Common myeloid progenitor, CD34-positive (primary cell): ENCODE results near the gene PRICKLE4.
"Not testable (repeated sequence)": the region's sequence is repeated elsewhere in the genome, so short reads cannot be mapped to it uniquely, and the experiment has no call there.

ENCODE experiments used
- CTCF ChIA-PET: fragments of 350-600 bp; sonication (Branson Sonifier 250); formaldehyde crosslinking; loops from one replicate; lab custom pipeline; 2021; ENCODE audit warnings: antibody characterized with exemption; lab: Charles Lee
- POLR2A ChIA-PET: fragments of 350-600 bp; sonication (Branson Sonifier 250); formaldehyde crosslinking; loops from one replicate; lab custom pipeline; 2021; ENCODE audit warnings: antibody characterized with exemption; lab: Charles Lee
- DNase-seq, 3 donors: peaks; one replicate each; pipeline versions ENCODE4 v3.0.0 to v3.0.0-alpha.2; 2013
- H3K27ac ChIP-seq, 2 experiments: 1 replicate in 1 of 2; 2 replicates in 1 of 2; pipeline ENCODE4 v1.7.0; 2013; ENCODE audit warnings: inconsistent platforms in 2 of 2, low read length in 2 of 2, mild to moderate bottlenecking in 2 of 2, low read depth in 1 of 2, moderate library complexity in 1 of 2; ENCODE audit not compliant: severe bottlenecking in 2 of 2, insufficient read depth in 1 of 2, poor library complexity in 1 of 2
- H3K27me3 ChIP-seq, 5 experiments: replicated peaks in 2 of 5; 1 replicate in 3 of 5; 2 replicates in 2 of 5; pipeline versions ENCODE4 v1.6.1 to v1.7.0; 2013; ENCODE audit warnings: low read length in 4 of 5, mild to moderate bottlenecking in 2 of 5, moderate library complexity in 2 of 5, inconsistent platforms in 1 of 5; ENCODE audit not compliant: insufficient read depth in 5 of 5, control insufficient read depth in 4 of 5
- H3K36me3 ChIP-seq, 4 experiments: 1 replicate in 2 of 4; 2 replicates in 2 of 4; pipeline versions ENCODE4 v1.6.1 to v1.7.0; 2013; ENCODE audit warnings: low read length in 3 of 4, control low read depth in 1 of 4, mild to moderate bottlenecking in 1 of 4; ENCODE audit not compliant: control insufficient read depth in 4 of 4, insufficient read depth in 4 of 4
- H3K4me1 ChIP-seq, 4 experiments: 1 replicate in 3 of 4; 2 replicates in 1 of 4; pipeline versions ENCODE4 v1.6.1 to v1.7.1; 2013; ENCODE audit warnings: low read length in 3 of 4, mild to moderate bottlenecking in 3 of 4, control low read depth in 1 of 4, inconsistent platforms in 1 of 4, moderate library complexity in 1 of 4; ENCODE audit not compliant: control insufficient read depth in 4 of 4, insufficient read depth in 4 of 4; ENCODE audit errors: control extremely low read depth in 1 of 4
- H3K4me3 ChIP-seq, 7 experiments: 1 replicate in 4 of 7; 2 replicates in 3 of 7; pipeline versions ENCODE4 v1.5.1 to v1.7.0; 2013; ENCODE audit warnings: mild to moderate bottlenecking in 7 of 7, low read length in 6 of 7, moderate library complexity in 6 of 7, inconsistent platforms in 2 of 7, low read depth in 2 of 7, control low read depth in 1 of 7; ENCODE audit not compliant: insufficient read depth in 4 of 7, control insufficient read depth in 1 of 7; ENCODE audit errors: extremely low read depth in 1 of 7
- H3K9me3 ChIP-seq, 5 experiments: 1 replicate in 4 of 5; 2 replicates in 1 of 5; pipeline versions ENCODE4 v1.6.1 to v1.7.1; 2013; ENCODE audit warnings: low read length in 4 of 5, mild to moderate bottlenecking in 2 of 5, inconsistent platforms in 1 of 5, low read depth in 1 of 5, moderate library complexity in 1 of 5; ENCODE audit not compliant: control insufficient read depth in 4 of 5, insufficient read depth in 2 of 5; ENCODE audit errors: control extremely low read depth in 1 of 5
- WGBS: methylation state at CpG from one replicate; pipeline ENCODE4 v1.1.5; 2013; ENCODE audit not compliant: insufficient coverage; 5-methylcytosine and 5-hydroxymethylcytosine counted together

PRICKLE4 gene

GRCh38 chr6:41763470-41763869 is 17.1 kb upstream of the PRICKLE4 start:
- Histone ChIP-seq H3K27ac (no peak overlapping the region), H3K9me3 (no peaks in the 10 kb centered on the region), H3K4me1 (peaks cover 6 to 36% (median 25%) of the 10 kb centered on the region in 4 experiments), H3K27me3 (no peaks in the 10 kb centered on the region), H3K36me3 (no peaks in the 10 kb centered on the region), H3K4me3 (no peak overlapping the region)
- 22% methylated on average over 1 of the region's 2 CpGs for WGBS
- ChIA-PET POLR2A (no interaction called here), CTCF (interaction anchor here (1.0 to 4.1 kb wide), 3 partner anchors 9 to 27 kb away, joined by 3 to 16 read pairs (median 4); no protein-coding TSS in a partner anchor)
- peak in 2 of 3 donors; percentile 76 to 80 for DNase-seq

GRCh38 chr6:41766043-41766664 is 14.4 kb upstream of the PRICKLE4 start:
- not testable (repeated sequence) for H3K27ac ChIP-seq, H3K4me3 ChIP-seq, H3K9me3 ChIP-seq, H3K27me3 ChIP-seq, DNase-seq
- WGBS = 94% methylated on average over 2 of the region's 4 CpGs
- POLR2A ChIA-PET = interaction anchor here (1.7 kb wide), 1 partner anchor 31 kb away, joined by 4 read pairs; the partner anchor contains the start of gene TFEB
- Histone ChIP-seq H3K4me1 (peaks cover 6 to 46% (median 36%) of the 10 kb centered on the region in 4 experiments), H3K36me3 (peaks cover 0 to 11% (median 6%) of the 10 kb centered on the region in 4 experiments)
- CTCF ChIA-PET = interaction anchor here (0.5 to 4.1 kb wide), 4 partner anchors 10 to 57 kb away, joined by 3 to 16 read pairs (median 3); no protein-coding TSS in a partner anchor

GRCh38 chr6:41767112-41767833 is 13.3 kb upstream of the PRICKLE4 start:
- peak overlapping the region; percentile 78 to 82 for H3K27ac ChIP-seq
- peak; percentile 86 to 93 (median 89) for DNase-seq
- CTCF ChIA-PET = interaction anchor here (0.8 to 4.1 kb wide), 2 partner anchors 9 to 30 kb away, joined by 3 to 16 read pairs; no protein-coding TSS in a partner anchor

GRCh38 chr6:41768545-41769308 is 11.9 kb upstream of the PRICKLE4 start:
- 24% methylated on average over 6 of the region's 10 CpGs for WGBS
- CTCF ChIA-PET = interaction anchor here (1.0 to 2.4 kb wide), 10 partner anchors 8 to 63 kb away, joined by 3 to 12 read pairs (median 5); partner anchors contain the start of gene TOMM6
- POLR2A ChIA-PET = interaction anchor here (0.5 to 1.5 kb wide), 4 partner anchors 19 to 36 kb away, joined by 3 to 7 read pairs (median 4); partner anchors contain the start of gene TOMM6
- H3K4me3 ChIP-seq = peak overlapping the region in 2 of 7 experiments; percentile 14 to 40
- peaks cover 6 to 40% (median 34%) of the 10 kb centered on the region in 4 experiments for H3K4me1 ChIP-seq
- H3K36me3 ChIP-seq = peaks cover 0 to 31% (median 17%) of the 10 kb centered on the region in 4 experiments
- DNase-seq = peak; percentile 75 to 92 (median 85)
- H3K9me3 ChIP-seq = no peaks in the 10 kb centered on the region
- H3K27me3 ChIP-seq = no peaks in the 10 kb centered on the region
- peak overlapping the region; percentile 78 to 82 for H3K27ac ChIP-seq

More at GRCh38 chr6:41767112-41767833, 13.3 kb upstream of the PRICKLE4 start:
- POLR2A ChIA-PET = interaction anchor here (1.7 kb wide), 1 partner anchor 32 kb away, joined by 4 read pairs; the partner anchor contains the start of gene TFEB
- H3K36me3 ChIP-seq = peaks cover 0 to 22% (median 14%) of the 10 kb centered on the region in 4 experiments
- H3K27me3 ChIP-seq = no peaks in the 10 kb centered on the region
- peaks cover 6 to 46% (median 36%) of the 10 kb centered on the region in 4 experiments for H3K4me1 ChIP-seq
- WGBS = 51% methylated on average over 12 of the region's 12 CpGs
- H3K9me3 ChIP-seq = no peaks in the 10 kb centered on the region
- peak overlapping the region in 1 of 7 experiments; percentile 8 for H3K4me3 ChIP-seq

DNA sequence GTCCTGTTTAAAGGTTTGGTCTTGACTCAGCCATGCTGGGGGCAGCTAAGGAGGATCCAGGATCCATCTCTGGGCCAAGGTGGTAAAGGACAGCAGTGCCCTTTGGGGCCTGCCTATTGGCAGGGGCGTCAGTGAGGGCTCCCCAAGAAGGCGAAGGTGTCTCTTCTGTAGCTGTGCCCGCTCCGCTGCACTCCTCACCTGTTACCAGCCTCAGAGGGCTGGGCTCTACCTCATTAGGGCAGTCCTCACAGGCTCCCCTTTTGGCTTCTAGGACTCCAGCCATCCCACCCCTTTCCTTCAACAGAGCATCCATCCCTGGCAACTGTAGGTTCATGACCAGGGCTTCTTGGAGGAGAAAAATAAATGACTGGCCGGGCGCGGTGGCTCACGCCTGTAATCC is 11.2 kb upstream of the PRICKLE4 start:
- CTCF ChIA-PET = interaction anchor here (1.0 to 2.4 kb wide), 8 partner anchors 7 to 64 kb away, joined by 3 to 12 read pairs (median 6); partner anchors contain the start of gene TOMM6
- Histone ChIP-seq H3K36me3 (peaks cover 0 to 34% (median 20%) of the 10 kb centered on the region in 4 experiments), H3K27ac (peak overlapping the region in 1 of 2 experiments; percentile 82), H3K4me1 (peaks cover 6 to 34% (median 32%) of the 10 kb centered on the region in 4 experiments), H3K9me3 (no peaks in the 10 kb centered on the region), H3K4me3 (no peak overlapping the region), H3K27me3 (no peaks in the 10 kb centered on the region)
- POLR2A ChIA-PET = interaction anchor here (1.2 to 1.5 kb wide), 2 partner anchors 18 to 36 kb away, joined by 4 to 7 read pairs; partner anchors contain the start of gene TOMM6
- 98% methylated on average over 4 of the region's 8 CpGs for WGBS
- no peak for DNase-seq

- WGBS = 94% methylated on average over 25 of the region's 30 CpGs
- DNase-seq = no peak
- H3K27me3 ChIP-seq = no peaks in the 10 kb centered on the region
- peaks cover 6 to 34% (median 32%) of the 10 kb centered on the region in 4 experiments for H3K4me1 ChIP-seq
- ChIA-PET POLR2A (no interaction called here), CTCF (interaction anchor here (1.9 to 8.5 kb wide), 4 partner anchors 34 to 65 kb away, joined by 7 to 98 read pairs (median 39); partner anchors contain the start of gene TFEB)
- H3K4me3 ChIP-seq = no peak overlapping the region
- peaks cover 0 to 46% (median 28%) of the 10 kb centered on the region in 4 experiments for H3K36me3 ChIP-seq
- no peak overlapping the region for H3K27ac ChIP-seq
- H3K9me3 ChIP-seq = no peaks in the 10 kb centered on the region
Observed at GRCh38 chr6:41770381-41771057, 10.1 kb upstream of the PRICKLE4 start.
